WTC11 (cell line): ENCODE results near the gene KDM1B. TPM values are rescaled to one million over a fixed set of nuclear protein-coding genes. Genes with fewer than 3 reads are reported as not detected.

Source experiments
- ATAC-seq: fragments of 200-7000 bp; cut with Tn5 transposase; 2 replicates; pipeline ENCODE4 v1.10.0; 2021; ENCODE audit warnings: mild to moderate bottlenecking, moderate library complexity
- CTCF ChIA-PET: fragments of 300-600 bp; sonication (Branson Sonifier 250); formaldehyde crosslinking; loops from one replicate; lab custom pipeline; 2021; ENCODE audit warnings: antibody characterized with exemption; lab: Charles Lee
- POLR2A ChIA-PET: fragments of 350-600 bp; sonication (Branson Sonifier 250); formaldehyde crosslinking; loops from one replicate; lab custom pipeline; 2021; ENCODE audit warnings: antibody characterized with exemption; lab: Charles Lee
- DNase-seq: peaks from one replicate; pipeline ENCODE4 v3.0.0; 2021; ENCODE audit warnings: low spot score
- H3K27ac Mint-ChIP-seq: 2 replicates; pipeline ENCODE4 v1.8.0; 2021; ENCODE audit warnings: mixed read lengths
- H3K27me3 Mint-ChIP-seq: 2 replicates; pipeline ENCODE4 v1.8.0; 2021; ENCODE audit warnings: low read depth, mild to moderate bottlenecking, moderate library complexity, mixed read lengths
- H3K36me3 Mint-ChIP-seq: 2 replicates; pipeline ENCODE4 v1.8.0; 2021; ENCODE audit warnings: mixed read lengths
- H3K4me1 Mint-ChIP-seq: 2 replicates; pipeline ENCODE4 v1.8.0; 2022; ENCODE audit warnings: mixed read lengths
- H3K4me3 Mint-ChIP-seq: 2 replicates; pipeline ENCODE4 v1.8.0; 2021; ENCODE audit warnings: mild to moderate bottlenecking, moderate library complexity, mixed read lengths
- H3K9me3 Mint-ChIP-seq: 2 replicates; pipeline ENCODE4 v1.8.0; 2021; ENCODE audit warnings: mixed read lengths
- ATF6 ChIP-seq: sonication (generic); formaldehyde crosslinking; IDR thresholded peaks from 2 replicates; pipeline ENCODE4 v1.8.1; 2023; ENCODE audit warnings: mild to moderate bottlenecking, missing genetic modification reagents
- FOXK1 ChIP-seq: sonication (generic); formaldehyde crosslinking; IDR thresholded peaks from 2 replicates; pipeline ENCODE4 v1.8.0; 2022; ENCODE audit warnings: mild to moderate bottlenecking, moderate library complexity, missing genetic modification reagents
- KAT7 ChIP-seq: sonication (generic); formaldehyde crosslinking; IDR thresholded peaks from 2 replicates; pipeline ENCODE4 v1.8.1; 2023; ENCODE audit warnings: missing genetic modification reagents, mild to moderate bottlenecking, borderline replicate concordance
- TP53 ChIP-seq: sonication (generic); formaldehyde crosslinking; IDR thresholded peaks from 2 replicates; pipeline ENCODE4 v1.8.1; 2023; ENCODE audit warnings: mild to moderate bottlenecking, missing genetic modification reagents
- USF2 ChIP-seq: sonication (generic); formaldehyde crosslinking; IDR thresholded peaks from 2 replicates; pipeline ENCODE4 v1.8.1; 2023; ENCODE audit warnings: mild to moderate bottlenecking, missing genetic modification reagents, moderate library complexity
- ZNF121 ChIP-seq: sonication (generic); formaldehyde crosslinking; IDR thresholded peaks from 2 replicates; pipeline ENCODE4 v1.8.0; 2023; ENCODE audit warnings: missing genetic modification reagents
- ZNF219 ChIP-seq: sonication (generic); formaldehyde crosslinking; IDR thresholded peaks from 2 replicates; pipeline ENCODE4 v1.8.0; 2023; ENCODE audit warnings: missing genetic modification reagents, mild to moderate bottlenecking, borderline replicate concordance
- ZNF396 ChIP-seq: fragments of 250-450 bp; sonication (Bioruptor Pico); IDR thresholded peaks from 2 replicates; pipeline ENCODE4 v1.8.0; 2021; ENCODE audit warnings: mild to moderate bottlenecking, moderate library complexity, borderline replicate concordance
- total RNA-seq: library from RNA; stranded (reverse); gene quantifications from 3 replicates; pipeline ENCODE4 v1.2.3, GENCODE V29; 2021
- TF ChIP-seq, protein P1 (sequence below): sonication (generic); formaldehyde crosslinking; IDR thresholded peaks from 2 replicates; pipeline ENCODE4 v1.8.0; 2022; ENCODE audit warnings: missing genetic modification reagents
- TF ChIP-seq, protein P2 (sequence below): sonication (generic); formaldehyde crosslinking; IDR thresholded peaks from 2 replicates; pipeline ENCODE4 v1.8.0; 2023; ENCODE audit warnings: mild to moderate bottlenecking, missing genetic modification reagents
- TF ChIP-seq, protein P3 (sequence below): sonication (generic); formaldehyde crosslinking; IDR thresholded peaks from 2 replicates; pipeline ENCODE4 v1.8.0; 2023; ENCODE audit warnings: missing genetic modification reagents, mild to moderate bottlenecking, borderline replicate concordance

Gene KDM1B
- total RNA-seq, 1 experiment from 2014 or later: 6.7 TPM

- TF ChIP-seq, protein P1, sequence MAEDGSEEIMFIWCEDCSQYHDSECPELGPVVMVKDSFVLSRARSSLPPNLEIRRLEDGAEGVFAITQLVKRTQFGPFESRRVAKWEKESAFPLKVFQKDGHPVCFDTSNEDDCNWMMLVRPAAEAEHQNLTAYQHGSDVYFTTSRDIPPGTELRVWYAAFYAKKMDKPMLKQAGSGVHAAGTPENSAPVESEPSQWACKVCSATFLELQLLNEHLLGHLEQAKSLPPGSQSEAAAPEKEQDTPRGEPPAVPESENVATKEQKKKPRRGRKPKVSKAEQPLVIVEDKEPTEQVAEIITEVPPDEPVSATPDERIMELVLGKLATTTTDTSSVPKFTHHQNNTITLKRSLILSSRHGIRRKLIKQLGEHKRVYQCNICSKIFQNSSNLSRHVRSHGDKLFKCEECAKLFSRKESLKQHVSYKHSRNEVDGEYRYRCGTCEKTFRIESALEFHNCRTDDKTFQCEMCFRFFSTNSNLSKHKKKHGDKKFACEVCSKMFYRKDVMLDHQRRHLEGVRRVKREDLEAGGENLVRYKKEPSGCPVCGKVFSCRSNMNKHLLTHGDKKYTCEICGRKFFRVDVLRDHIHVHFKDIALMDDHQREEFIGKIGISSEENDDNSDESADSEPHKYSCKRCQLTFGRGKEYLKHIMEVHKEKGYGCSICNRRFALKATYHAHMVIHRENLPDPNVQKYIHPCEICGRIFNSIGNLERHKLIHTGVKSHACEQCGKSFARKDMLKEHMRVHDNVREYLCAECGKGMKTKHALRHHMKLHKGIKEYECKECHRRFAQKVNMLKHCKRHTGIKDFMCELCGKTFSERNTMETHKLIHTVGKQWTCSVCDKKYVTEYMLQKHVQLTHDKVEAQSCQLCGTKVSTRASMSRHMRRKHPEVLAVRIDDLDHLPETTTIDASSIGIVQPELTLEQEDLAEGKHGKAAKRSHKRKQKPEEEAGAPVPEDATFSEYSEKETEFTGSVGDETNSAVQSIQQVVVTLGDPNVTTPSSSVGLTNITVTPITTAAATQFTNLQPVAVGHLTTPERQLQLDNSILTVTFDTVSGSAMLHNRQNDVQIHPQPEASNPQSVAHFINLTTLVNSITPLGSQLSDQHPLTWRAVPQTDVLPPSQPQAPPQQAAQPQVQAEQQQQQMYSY (CRISPR knock-in tag): no peak
- TF ChIP-seq KAT7 (CRISPR knock-in tag) (no peak), ZNF121 (CRISPR knock-in tag) (no peak)
- TF ChIP-seq, all 79 proteins: peak for 0
These were observed 90.4 kb downstream of the KDM1B start (continued) for GRCh38 chr6:18245642-18246041.

DNA sequence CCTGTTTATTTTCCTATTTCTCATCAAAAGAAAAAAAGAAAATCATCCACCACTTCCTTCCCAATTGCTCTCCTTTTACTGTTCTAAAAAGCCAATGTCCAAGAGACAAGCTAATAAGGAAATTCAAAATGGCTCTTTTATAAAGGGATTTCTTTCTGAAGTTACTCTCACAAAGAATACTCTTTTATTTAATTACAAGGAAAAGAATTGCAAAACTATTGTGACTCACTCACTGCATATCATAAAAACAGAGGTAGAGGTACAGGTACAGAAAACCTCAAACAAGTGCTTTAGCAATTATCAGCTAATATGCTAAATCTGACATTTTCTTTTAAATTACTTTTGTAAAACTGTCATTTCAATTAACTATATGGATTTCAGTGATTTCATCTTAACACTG lies 91.0 kb downstream of the KDM1B start:
- Mint-ChIP-seq H3K4me1 (peaks cover 25% of the 10 kb centered on the region), H3K9me3 (no peaks in the 10 kb centered on the region), H3K36me3 (peaks cover 75% of the 10 kb centered on the region), H3K27ac (no peak overlapping the region), H3K4me3 (no peak overlapping the region), H3K27me3 (no peaks in the 10 kb centered on the region)
- POLR2A ChIA-PET: interaction anchor here (0.6 kb wide), 1 partner anchor 24 kb away, joined by 3 read pairs; no protein-coding TSS in a partner anchor
- CTCF ChIA-PET: no interaction called here
- no peak for TF ChIP-seq ZNF219 (CRISPR knock-in tag)
- TF ChIP-seq, protein P2, sequence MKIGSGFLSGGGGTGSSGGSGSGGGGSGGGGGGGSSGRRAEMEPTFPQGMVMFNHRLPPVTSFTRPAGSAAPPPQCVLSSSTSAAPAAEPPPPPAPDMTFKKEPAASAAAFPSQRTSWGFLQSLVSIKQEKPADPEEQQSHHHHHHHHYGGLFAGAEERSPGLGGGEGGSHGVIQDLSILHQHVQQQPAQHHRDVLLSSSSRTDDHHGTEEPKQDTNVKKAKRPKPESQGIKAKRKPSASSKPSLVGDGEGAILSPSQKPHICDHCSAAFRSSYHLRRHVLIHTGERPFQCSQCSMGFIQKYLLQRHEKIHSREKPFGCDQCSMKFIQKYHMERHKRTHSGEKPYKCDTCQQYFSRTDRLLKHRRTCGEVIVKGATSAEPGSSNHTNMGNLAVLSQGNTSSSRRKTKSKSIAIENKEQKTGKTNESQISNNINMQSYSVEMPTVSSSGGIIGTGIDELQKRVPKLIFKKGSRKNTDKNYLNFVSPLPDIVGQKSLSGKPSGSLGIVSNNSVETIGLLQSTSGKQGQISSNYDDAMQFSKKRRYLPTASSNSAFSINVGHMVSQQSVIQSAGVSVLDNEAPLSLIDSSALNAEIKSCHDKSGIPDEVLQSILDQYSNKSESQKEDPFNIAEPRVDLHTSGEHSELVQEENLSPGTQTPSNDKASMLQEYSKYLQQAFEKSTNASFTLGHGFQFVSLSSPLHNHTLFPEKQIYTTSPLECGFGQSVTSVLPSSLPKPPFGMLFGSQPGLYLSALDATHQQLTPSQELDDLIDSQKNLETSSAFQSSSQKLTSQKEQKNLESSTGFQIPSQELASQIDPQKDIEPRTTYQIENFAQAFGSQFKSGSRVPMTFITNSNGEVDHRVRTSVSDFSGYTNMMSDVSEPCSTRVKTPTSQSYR (CRISPR knock-in tag): no peak
- TF ChIP-seq ZNF396 (CRISPR knock-in tag): no peak
- no peak for TF ChIP-seq TP53 (CRISPR knock-in tag)
- no peak for TF ChIP-seq USF2
- TF ChIP-seq, protein P3, sequence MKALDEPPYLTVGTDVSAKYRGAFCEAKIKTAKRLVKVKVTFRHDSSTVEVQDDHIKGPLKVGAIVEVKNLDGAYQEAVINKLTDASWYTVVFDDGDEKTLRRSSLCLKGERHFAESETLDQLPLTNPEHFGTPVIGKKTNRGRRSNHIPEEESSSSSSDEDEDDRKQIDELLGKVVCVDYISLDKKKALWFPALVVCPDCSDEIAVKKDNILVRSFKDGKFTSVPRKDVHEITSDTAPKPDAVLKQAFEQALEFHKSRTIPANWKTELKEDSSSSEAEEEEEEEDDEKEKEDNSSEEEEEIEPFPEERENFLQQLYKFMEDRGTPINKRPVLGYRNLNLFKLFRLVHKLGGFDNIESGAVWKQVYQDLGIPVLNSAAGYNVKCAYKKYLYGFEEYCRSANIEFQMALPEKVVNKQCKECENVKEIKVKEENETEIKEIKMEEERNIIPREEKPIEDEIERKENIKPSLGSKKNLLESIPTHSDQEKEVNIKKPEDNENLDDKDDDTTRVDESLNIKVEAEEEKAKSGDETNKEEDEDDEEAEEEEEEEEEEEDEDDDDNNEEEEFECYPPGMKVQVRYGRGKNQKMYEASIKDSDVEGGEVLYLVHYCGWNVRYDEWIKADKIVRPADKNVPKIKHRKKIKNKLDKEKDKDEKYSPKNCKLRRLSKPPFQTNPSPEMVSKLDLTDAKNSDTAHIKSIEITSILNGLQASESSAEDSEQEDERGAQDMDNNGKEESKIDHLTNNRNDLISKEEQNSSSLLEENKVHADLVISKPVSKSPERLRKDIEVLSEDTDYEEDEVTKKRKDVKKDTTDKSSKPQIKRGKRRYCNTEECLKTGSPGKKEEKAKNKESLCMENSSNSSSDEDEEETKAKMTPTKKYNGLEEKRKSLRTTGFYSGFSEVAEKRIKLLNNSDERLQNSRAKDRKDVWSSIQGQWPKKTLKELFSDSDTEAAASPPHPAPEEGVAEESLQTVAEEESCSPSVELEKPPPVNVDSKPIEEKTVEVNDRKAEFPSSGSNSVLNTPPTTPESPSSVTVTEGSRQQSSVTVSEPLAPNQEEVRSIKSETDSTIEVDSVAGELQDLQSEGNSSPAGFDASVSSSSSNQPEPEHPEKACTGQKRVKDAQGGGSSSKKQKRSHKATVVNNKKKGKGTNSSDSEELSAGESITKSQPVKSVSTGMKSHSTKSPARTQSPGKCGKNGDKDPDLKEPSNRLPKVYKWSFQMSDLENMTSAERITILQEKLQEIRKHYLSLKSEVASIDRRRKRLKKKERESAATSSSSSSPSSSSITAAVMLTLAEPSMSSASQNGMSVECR (CRISPR knock-in tag): no peak
- no peak for TF ChIP-seq KAT7 (CRISPR knock-in tag)
- no peak for TF ChIP-seq ATF6 (CRISPR knock-in tag)
- no peak for TF ChIP-seq FOXK1
- DNase-seq: no peak
- ATAC-seq: no peak
